Stimulated activated CD4-positive, alpha-beta T cell treated with anti-CD3 and anti-CD28 coated beads, Interleukin-4, amount 100 ng/mL, for 48 hours (primary cell): ENCODE data around the gene BMP7.
"Not testable (repeated sequence)": the region's sequence is repeated elsewhere in the genome, so short reads cannot be mapped to it uniquely, and the experiment has no call there.

ENCODE experiments used
- DNase-seq, 2 donors: peaks; one replicate each; pipeline ENCODE4 v3.0.0-alpha.2; 2020; ENCODE audit warnings: low read depth in 2 of 2

Gene BMP7

DNA sequence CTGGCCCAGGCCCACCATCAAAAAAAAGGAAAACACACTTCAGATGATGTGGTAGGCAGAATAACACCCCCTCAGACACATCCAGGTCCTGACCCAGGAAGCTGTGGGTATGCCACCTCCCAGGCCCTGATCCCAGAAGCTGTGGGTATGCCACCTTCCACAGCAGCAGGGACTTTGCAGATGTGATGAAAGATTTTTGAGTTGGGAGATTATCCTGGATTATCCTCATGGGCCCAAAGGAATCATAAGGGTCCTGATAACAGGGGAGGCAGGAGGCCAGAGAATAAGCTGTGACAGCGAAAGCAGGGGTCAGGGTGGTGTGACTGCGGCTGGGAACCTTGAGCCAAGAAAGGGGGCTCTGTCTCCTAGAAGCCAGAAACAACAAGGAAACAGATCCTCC is 55.0 kb downstream of the BMP7 start:
- no peak for DNase-seq

- DNase-seq: no peak
These were observed 55.5 kb downstream of the BMP7 start for GRCh38 chr20:57210911-57211280.

- DNase-seq: no peak
These were observed 56.2 kb downstream of the BMP7 start for GRCh38 chr20:57210054-57210910.

DNA sequence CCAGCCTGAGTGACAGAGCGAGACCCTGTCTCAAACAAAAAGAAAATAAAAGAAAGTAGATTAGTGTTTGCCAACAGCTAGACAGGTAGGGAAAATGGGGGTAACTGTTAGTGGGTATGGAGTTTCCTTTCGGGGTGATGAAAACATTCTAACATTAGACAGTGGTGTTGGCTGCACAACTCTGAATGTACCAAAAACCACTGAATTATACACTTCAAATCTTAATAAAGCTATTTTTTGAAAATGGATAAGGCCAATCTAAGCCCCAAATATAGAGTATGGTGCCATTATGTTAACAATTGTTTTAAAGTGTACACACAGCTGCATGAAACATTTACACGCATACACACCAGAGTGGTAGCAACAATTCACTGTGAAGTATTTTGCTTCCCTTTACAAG is 57.0 kb downstream of the BMP7 start:
- no peak for DNase-seq

DNA sequence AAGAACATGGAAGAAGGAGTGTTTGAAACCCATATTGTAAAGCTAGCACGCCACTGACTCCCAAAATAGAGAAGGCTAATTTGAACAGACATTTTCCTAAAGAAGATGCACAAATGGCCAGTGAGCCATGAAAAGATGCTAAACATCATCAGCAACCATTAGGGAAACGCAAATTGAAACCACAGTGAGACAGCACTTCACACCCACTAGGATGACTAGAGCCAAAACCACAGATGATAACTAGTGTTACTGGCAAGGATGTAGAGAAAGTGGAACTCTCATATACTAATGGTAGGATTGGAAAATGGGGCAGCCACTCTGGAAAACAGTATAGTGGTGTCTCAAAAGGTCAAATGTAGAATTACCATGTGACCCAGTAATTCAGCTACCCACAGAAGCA is 58.2 kb downstream of the BMP7 start:
- DNase-seq: no peak

DNA sequence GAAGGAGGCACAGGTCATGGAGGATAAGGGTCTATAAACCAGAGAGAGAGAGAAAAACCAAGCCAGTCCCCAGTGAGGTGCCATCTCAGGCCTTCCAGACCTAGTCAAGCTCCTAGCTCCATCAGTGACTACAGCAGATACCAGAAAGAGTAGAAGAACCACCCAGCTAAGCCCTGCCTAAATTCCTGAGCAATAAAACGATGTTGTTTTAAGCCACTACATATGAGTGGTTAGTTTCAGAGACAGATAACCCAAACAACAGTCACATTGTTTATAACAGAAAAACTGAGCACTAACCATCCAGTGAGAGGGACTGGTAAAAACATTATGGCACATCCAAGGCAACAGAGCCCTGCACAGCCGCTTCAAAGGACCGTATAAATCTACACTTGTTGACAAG is 59.2 kb downstream of the BMP7 start:
- no peak for DNase-seq

DNA sequence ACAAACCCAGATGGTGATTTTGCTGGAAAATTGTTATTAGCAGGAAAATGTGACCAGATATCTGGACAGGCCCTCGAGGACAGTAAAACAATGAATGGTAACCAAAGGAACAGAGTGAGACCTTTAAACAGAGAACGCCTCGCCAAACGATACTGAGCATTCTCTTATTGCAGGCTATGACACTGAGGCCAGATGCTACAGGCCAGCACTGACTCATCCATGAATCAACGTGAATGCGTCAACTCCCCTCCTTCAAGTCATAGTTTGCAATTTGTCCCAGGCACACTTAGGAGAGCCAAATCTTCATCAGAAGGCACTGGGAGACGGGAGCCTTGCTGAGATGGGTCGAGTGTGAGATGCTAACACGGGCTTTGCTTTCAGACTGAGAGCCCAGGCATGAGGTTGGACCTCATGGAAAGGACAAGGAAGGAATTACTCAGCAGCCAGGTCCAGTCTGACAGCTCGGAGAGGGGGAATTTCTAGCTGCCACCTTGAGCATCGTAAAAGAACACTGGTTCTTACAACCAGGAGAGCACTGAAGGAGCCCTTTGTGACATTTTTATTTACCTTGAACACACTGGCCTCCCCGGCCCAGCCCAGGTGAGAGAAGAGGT is 60.7 kb downstream of the BMP7 start:
- no peak for DNase-seq

DNA sequence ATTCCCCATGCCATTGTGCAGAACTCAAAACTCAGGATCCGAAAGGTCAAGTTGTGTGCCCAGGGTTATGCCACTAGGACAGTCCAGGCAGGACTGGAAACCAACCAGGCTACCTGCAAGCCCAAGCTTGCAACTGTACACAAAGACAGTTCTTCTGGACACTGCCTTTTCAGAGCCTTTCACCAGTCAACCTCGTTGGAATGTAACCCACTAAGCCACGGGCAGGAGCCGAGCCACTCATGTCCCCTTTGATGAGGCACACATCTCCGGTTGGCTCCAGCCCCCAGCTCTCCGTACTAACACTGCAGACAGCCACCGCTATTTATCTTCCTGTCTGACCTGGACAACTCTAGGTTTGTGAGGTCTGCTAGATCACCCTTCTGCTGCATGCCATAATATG is 62.5 kb downstream of the BMP7 start:
- DNase-seq: no peak

DNA sequence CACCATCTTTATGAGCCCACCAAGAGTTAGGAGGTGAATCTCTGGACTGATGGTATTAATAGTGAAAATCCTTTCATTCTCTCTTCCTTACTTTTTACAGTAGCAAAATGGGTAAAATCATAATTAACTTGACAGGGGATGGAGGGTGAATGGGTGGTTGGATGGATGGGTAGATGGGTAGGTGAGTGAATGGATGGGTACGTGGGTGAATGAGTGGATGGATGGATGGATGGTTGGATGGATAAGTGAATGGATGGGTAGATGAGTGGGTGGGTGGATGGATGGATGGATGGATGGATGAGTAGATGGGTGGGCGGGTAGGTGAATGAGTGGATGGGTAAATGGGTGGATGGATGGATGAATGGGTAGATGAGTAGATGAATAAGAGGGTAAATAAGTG is 63.2 kb downstream of the BMP7 start:
- DNase-seq: no peak

GRCh38 chr20:57202309-57202708 is 64.1 kb downstream of the BMP7 start:
- no peak for DNase-seq

GRCh38 chr20:57200882-57201695 is 65.4 kb downstream of the BMP7 start:
- no peak for DNase-seq

DNA sequence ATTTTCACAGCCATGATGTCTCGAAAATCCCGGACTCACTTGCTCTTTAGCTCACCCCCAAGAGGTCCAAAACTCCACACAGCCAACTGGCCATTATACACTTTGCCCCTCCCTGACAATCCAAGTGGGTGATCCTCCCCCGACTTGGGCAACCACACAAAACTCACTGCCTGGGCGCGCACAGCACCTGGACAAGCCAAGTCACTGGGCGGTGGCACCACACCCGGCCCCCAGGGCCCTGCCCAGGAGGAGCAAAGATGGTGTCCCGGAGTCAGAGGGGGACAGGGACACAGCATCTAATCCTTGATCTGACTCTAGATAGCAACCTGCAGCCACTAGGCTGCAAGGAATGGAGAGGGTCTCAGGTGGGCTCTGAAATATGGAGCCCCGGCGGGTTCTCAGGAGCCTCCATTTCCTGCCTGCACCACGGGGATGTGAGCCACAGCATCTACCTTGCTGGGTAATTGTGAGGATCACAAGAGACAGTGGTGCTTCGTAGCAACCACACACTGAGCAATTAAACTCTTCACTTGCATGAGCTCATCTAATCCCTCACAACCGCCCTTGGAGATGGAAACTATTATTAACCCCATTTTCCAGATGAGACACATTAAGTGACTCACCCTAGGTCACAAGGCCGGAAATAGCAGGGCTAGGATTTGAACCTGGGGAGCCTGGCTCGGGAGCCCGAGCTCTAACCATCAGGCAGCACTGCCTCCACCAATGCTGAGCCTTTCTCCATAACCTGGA is 66.6 kb downstream of the BMP7 start:
- DNase-seq: no peak

DNA sequence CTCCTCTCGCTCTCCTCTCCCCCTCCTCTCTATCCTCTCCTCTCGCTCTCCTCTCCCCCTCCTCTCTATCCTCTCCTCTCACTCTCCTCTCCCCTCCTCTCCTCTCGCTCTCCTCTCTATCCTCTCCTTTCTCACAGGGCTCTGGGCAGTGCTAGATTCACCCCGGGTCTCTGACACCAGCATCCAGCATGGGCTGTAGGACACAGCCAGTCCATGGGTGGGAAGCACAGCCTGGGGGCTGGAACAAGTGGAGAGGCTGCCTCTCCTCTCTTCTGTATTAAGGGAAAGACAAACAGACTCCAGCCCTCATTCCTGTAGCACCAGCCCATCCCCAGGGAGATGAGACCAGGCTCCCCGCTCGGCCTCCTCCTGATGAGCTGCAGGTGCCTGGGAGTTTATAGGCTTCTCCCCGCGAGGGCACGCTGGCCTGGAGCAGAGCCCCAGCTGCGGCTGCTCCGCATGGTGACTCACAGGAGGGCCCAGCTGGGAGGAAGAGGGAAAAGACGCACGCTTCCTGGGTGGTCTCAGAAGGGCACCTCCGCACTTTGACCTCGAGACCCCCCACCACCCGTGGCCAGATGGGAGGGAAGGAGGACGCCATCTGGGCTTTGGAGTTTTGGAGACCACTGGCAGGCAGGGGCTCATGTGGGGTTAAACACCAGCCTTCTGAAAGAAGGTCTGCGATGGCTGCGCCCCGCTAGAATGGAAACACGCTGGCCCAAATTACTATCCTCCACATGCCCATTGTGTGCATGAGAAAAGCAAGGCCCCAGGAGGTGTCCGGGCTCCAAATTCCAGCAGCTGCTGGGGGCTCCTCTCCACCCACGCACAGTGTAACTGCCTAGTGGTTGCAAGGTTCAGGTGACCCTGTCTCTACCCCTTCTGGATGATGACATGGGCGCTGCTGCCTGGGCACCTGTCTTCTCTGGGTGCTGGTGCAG is 68.0 kb downstream of the BMP7 start:
- DNase-seq: no peak

GRCh38 chr20:57197352-57198131 is 68.9 kb downstream of the BMP7 start:
- no peak for DNase-seq

DNA sequence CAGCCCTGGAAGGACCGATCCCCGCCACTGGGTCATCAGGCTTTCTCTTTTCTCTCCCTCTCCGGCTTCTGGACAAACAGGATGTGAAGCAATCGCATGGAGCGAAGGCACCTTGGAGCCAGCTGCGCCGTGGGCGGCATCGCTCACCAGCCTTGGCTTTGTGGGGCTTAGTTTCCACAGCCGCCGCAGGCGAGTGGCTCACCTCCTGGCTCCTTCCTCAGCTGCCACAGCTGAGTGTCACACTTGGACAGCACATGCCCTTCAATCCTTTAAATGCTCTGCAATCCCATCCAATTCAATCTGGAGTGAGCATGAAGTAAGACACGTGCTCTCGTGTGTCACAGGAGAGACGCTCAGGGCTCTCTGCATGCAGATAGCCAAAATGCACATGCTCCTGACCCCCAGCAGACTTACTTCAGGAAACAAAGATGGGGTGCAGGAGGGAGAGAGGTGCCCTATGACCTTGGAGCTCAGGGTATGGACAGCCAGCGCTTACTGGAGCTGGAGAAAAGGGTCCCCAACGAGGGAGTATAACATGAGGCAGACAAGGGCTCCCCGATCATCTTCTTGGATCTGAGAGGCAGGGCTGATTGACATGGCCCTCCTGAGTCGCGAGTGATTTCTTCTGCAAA is 70.9 kb downstream of the BMP7 start:
- DNase-seq: no peak

DNA sequence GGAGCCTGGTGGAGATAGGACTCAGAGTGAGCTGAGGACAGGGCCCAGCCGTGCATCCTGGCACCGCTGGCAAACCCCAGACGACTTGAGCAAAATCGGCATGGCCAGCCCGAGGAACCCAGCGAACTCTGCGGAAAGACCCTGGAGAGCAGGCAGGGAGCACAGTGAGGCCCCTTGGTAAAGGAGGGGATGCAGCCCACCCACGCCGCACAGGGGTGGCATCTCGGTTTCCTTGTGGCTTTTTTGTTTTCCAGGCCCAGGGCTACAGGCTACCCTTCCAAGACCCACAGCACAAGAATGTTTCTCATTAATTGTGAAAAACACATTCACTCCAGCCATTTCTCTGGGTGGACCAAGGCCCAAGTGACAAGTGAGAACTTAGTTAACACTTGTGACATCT is 71.4 kb downstream of the BMP7 start:
- DNase-seq: no peak

GRCh38 chr20:57194154-57194553 is 72.3 kb downstream of the BMP7 start:
- DNase-seq: no peak

GRCh38 chr20:57193094-57193493 is 73.3 kb downstream of the BMP7 start:
- DNase-seq: no peak

DNA sequence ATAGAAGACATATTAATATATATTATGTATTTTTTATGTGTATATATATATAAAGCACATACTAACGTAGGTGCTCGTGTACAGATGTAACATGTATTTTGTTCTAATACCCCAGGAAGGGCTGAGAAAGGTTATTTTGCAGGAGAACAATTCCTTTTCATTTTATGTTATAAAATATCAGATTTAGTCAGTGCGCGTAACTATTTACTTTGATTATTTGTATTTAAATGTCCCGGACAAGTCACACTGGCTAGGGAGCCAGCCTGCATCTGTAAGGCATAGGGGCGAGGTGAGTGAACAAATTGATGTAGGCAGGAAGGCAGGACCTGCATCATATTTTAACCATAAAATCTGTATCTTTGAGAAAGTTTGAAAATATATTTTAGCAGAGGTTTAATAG is 74.1 kb downstream of the BMP7 start:
- no peak for DNase-seq

DNA sequence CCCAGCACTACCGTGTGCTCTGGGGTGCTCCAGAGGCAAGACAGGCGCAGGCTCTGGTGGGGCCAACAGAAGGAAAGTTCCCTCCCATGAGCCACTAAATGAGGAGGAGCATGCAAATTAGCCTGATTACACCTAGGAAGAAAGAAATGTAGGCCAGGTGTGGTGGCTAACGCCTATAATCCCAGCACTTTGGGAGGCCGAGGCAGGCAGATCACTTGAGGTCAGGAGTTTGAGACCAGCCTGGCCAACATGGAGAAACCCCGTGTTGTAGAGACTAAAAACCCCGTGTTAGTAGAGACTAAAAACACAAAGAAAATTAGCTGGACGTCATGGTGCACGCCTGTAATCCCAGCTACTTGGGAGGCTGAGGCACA is 75.2 kb downstream of the BMP7 start:
- not testable (repeated sequence) for DNase-seq
